Epithelial cell of proximal tubule (primary cell): Measurements from ENCODE around the gene CCDC187. TPM values are rescaled to one million over a fixed set of nuclear protein-coding genes. Genes with fewer than 3 reads are reported as not detected.

Experiments used
- DNase-seq: peaks from one replicate; pipeline ENCODE4 v3.0.0-alpha.2; 2011; ENCODE audit warnings: low read depth
- H3K4me3 ChIP-seq: 2 replicates; pipeline ENCODE4 v1.5.1; 2011; ENCODE audit warnings: low read depth, mild to moderate bottlenecking, low read length
- CTCF ChIP-seq: conservative IDR thresholded peaks from 2 replicates; pipeline ENCODE4 v1.5.1; 2012; ENCODE audit warnings: low read depth, mild to moderate bottlenecking, low read length
- total RNA-seq: library from RNA; depleted of rRNA; stranded (reverse); fragments of >200 nt; gene quantifications from 2 replicates; pipeline ENCODE4 v1.2.3, GENCODE V29; 2015

The CCDC187 gene
- total RNA-seq, 1 donor from 2014 or later, result 0.75 TPM

GRCh38 chr9:136206602-136207275 lies 97.2 kb downstream of the CCDC187 start:
- DNase-seq, result no peak
- H3K4me3 ChIP-seq, result no peak overlapping the region
- TF ChIP-seq CTCF, result no peak

- DNase-seq, result no peak
- no peak for TF ChIP-seq CTCF
- H3K4me3 ChIP-seq, result no peak overlapping the region
Measured at GRCh38 chr9:136205707-136205992, 98.2 kb downstream of the CCDC187 start.

- DNase-seq, result no peak
- TF ChIP-seq CTCF, result no peak
- no peak within 1 kb of the TSS for H3K4me3 ChIP-seq
Measured at GRCh38 chr9:136204838-136205706, 98.8 kb downstream of the CCDC187 start, which contains the start of gene LHX3. Gene LHX3, minus strand, starts transcription at chr9:136205128. Its CDS starts 116 bp downstream, at chr9:136205012.

- TF ChIP-seq CTCF, result no peak
- no peak overlapping the region for H3K4me3 ChIP-seq
- no peak for DNase-seq
Measured at GRCh38 chr9:136204145-136204805, 99.6 kb downstream of the CCDC187 start.

DNA sequence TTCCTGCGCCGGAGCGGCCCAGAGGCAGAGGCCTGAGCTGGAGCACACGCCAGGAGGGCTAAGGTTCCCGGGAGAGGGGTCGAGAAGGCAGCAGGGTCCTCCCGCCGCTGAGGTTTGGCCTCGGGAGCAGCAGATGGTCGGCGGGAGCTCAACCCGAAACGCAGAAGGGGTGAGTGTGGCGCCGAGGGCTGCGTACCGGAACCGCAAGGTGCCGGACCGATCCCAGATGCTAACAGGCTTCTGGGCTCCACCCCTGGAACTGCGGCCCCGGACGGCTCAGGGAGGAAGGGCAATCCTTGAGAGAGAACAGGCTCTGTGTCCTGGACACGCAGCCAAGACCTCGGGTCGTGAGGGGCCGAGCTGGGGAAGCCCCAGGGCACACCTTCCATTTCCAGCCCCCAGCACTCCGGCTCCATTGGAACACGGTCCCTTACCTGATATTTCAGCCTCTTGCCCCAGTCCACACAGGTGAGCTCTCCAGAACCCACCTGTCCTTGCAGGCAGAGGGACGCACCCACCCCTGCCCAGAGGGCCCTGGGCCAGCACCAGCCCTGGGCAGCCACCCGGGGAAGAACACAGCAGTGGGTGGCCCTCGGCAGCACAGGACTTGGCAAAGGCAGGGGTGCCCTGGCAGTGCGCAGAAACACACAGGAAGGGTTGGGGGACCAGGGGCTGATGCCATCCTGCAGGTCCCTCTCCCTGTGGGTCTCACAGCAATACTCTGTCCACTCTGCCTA lies 100.3 kb downstream of the CCDC187 start:
- no peak overlapping the region for H3K4me3 ChIP-seq
- no peak for DNase-seq
- no peak for TF ChIP-seq CTCF

GRCh38 chr9:136202454-136203407 lies 101.2 kb downstream of the CCDC187 start:
- H3K4me3 ChIP-seq, result no peak overlapping the region
- no peak for TF ChIP-seq CTCF
- DNase-seq, result no peak
